ENCODE results near the gene APOBEC2. TPM values are rescaled to one million over a fixed set of nuclear protein-coding genes. Genes with fewer than 3 reads are reported as not detected.

Gene APOBEC2
- total RNA-seq, 2 experiments from 2014 or later = not detected

GRCh38 chr6:41049955-41050354 lies 3.0 kb upstream of the APOBEC2 start:
- Mint-ChIP-seq H3K9me3 (no peaks in the 10 kb centered on the region), H3K4me3 (no peak overlapping the region), H3K36me3 (peaks cover 13% of the 10 kb centered on the region), H3K27ac (no peak overlapping the region), H3K27me3 (no peaks in the 10 kb centered on the region), H3K4me1 (ENCODE audit: low read depth) (peaks cover 13% of the 10 kb centered on the region)
- POLR2A ChIA-PET = no interaction called here
- CTCF ChIA-PET = interaction anchor here (0.9 to 2.8 kb wide), 4 partner anchors 10 to 22 kb away, joined by 3 to 14 read pairs (median 8); partner anchors contain the start of gene UNC5CL
- DNase-seq = no peak
- intact Hi-C loops (cut with micrococcal nuclease) = no loop called here

- H3K27me3 Mint-ChIP-seq = no peaks in the 10 kb centered on the region
- POLR2A ChIA-PET = no interaction called here
- no peak overlapping the region for H3K27ac Mint-ChIP-seq
- H3K36me3 Mint-ChIP-seq = peaks cover 13% of the 10 kb centered on the region
- H3K4me3 Mint-ChIP-seq = no peak overlapping the region
- no peaks in the 10 kb centered on the region for H3K9me3 Mint-ChIP-seq
- CTCF ChIA-PET = interaction anchor here (0.9 to 2.8 kb wide), 3 partner anchors 11 to 22 kb away, joined by 3 to 14 read pairs (median 11); partner anchors contain the start of gene UNC5CL
- intact Hi-C loops (cut with micrococcal nuclease) = no loop called here
- H3K4me1 Mint-ChIP-seq (ENCODE audit: low read depth) = peaks cover 13% of the 10 kb centered on the region
- no peak for DNase-seq
Measured at GRCh38 chr6:41050536-41050935, 2.5 kb upstream of the APOBEC2 start.

- Mint-ChIP-seq H3K4me3 (no peak overlapping the region), H3K27ac (no peak overlapping the region), H3K9me3 (no peaks in the 10 kb centered on the region), H3K4me1 (ENCODE audit: low read depth) (peaks cover 13% of the 10 kb centered on the region), H3K27me3 (no peaks in the 10 kb centered on the region), H3K36me3 (peaks cover 14% of the 10 kb centered on the region)
- CTCF ChIA-PET = interaction anchor here (1.3 to 1.8 kb wide), 2 partner anchors 12 to 24 kb away, joined by 3 to 7 read pairs; partner anchors contain the start of gene UNC5CL
- DNase-seq = no peak
- intact Hi-C loops (cut with micrococcal nuclease) = no loop called here
- POLR2A ChIA-PET = no interaction called here
Measured at GRCh38 chr6:41051873-41052272, 1.1 kb upstream of the APOBEC2 start.

- H3K27ac Mint-ChIP-seq = no peak overlapping the region
- H3K9me3 Mint-ChIP-seq = no peaks in the 10 kb centered on the region
- peaks cover 13% of the 10 kb centered on the region for H3K4me1 Mint-ChIP-seq (ENCODE audit: low read depth)
- H3K36me3 Mint-ChIP-seq = peaks cover 13% of the 10 kb centered on the region
- ChIA-PET POLR2A (no interaction called here), CTCF (interaction anchor here (1.3 to 4.2 kb wide), 3 partner anchors 17 to 252 kb away, joined by 3 to 24 read pairs (median 4); no protein-coding TSS in a partner anchor)
- no peak overlapping the region for H3K4me3 Mint-ChIP-seq
- DNase-seq = no peak
- intact Hi-C loops (cut with micrococcal nuclease) = no loop called here
- no peaks in the 10 kb centered on the region for H3K27me3 Mint-ChIP-seq
Measured at GRCh38 chr6:41054511-41054910, 1.5 kb downstream of the APOBEC2 start.

- H3K4me3 Mint-ChIP-seq = no peak overlapping the region
Measured at GRCh38 chr6:41055149-41055548, 2.1 kb downstream of the APOBEC2 start.

GRCh38 chr6:41056768-41057490 lies 3.9 kb downstream of the APOBEC2 start:
- intact Hi-C loops (cut with micrococcal nuclease) = no loop called here
- POLR2A ChIA-PET = no interaction called here
- Mint-ChIP-seq H3K9me3 (no peaks in the 10 kb centered on the region), H3K4me1 (ENCODE audit: low read depth) (peaks cover 10% of the 10 kb centered on the region), H3K27ac (no peak overlapping the region), H3K27me3 (no peaks in the 10 kb centered on the region), H3K4me3 (no peak overlapping the region), H3K36me3 (peaks cover 10% of the 10 kb centered on the region)
- CTCF ChIA-PET = interaction anchor here (1.1 to 4.2 kb wide), 4 partner anchors 11 to 125 kb away, joined by 3 to 24 read pairs (median 5); no protein-coding TSS in a partner anchor
- no peak for DNase-seq

More at GRCh38 chr6:41055149-41055548, 2.1 kb downstream of the APOBEC2 start:
- H3K27ac Mint-ChIP-seq = no peak overlapping the region
- H3K27me3 Mint-ChIP-seq = no peaks in the 10 kb centered on the region
- POLR2A ChIA-PET = no interaction called here
- intact Hi-C loops (cut with micrococcal nuclease) = no loop called here
- CTCF ChIA-PET = interaction anchor here (0.8 to 4.2 kb wide), 4 partner anchors 16 to 251 kb away, joined by 3 to 24 read pairs (median 4); partner anchors contain the start of gene UNC5CL
- no peaks in the 10 kb centered on the region for H3K9me3 Mint-ChIP-seq
- H3K4me1 Mint-ChIP-seq (ENCODE audit: low read depth) = peaks cover 13% of the 10 kb centered on the region
- DNase-seq = no peak
- H3K36me3 Mint-ChIP-seq = peaks cover 15% of the 10 kb centered on the region

GRCh38 chr6:41058783-41059181 lies 5.8 kb downstream of the APOBEC2 start:
- no peaks in the 10 kb centered on the region for H3K4me1 Mint-ChIP-seq (ENCODE audit: low read depth)
- peaks cover 13% of the 10 kb centered on the region for H3K36me3 Mint-ChIP-seq
- POLR2A ChIA-PET = interaction anchor here (1.1 kb wide), 1 partner anchor 23 kb away, joined by 4 read pairs; no protein-coding TSS in a partner anchor
- no peak overlapping the region for H3K4me3 Mint-ChIP-seq
- no peaks in the 10 kb centered on the region for H3K9me3 Mint-ChIP-seq
- CTCF ChIA-PET = interaction anchor here (0.8 to 1.9 kb wide), 3 partner anchors 13 to 365 kb away, joined by 3 to 5 read pairs (median 3); no protein-coding TSS in a partner anchor
- H3K27me3 Mint-ChIP-seq = no peaks in the 10 kb centered on the region
- H3K27ac Mint-ChIP-seq = no peak overlapping the region
- intact Hi-C loops (cut with micrococcal nuclease) = no loop called here
- DNase-seq = no peak

- CTCF ChIA-PET = interaction anchor here (0.8 to 1.9 kb wide), 3 partner anchors 13 to 365 kb away, joined by 3 to 5 read pairs (median 3); no protein-coding TSS in a partner anchor
- Mint-ChIP-seq H3K27ac (no peak overlapping the region), H3K27me3 (no peaks in the 10 kb centered on the region), H3K36me3 (peaks cover 19% of the 10 kb centered on the region), H3K9me3 (no peaks in the 10 kb centered on the region), H3K4me3 (no peak overlapping the region), H3K4me1 (ENCODE audit: low read depth) (no peaks in the 10 kb centered on the region)
- intact Hi-C loops (cut with micrococcal nuclease) = no loop called here
- DNase-seq = no peak
- POLR2A ChIA-PET = interaction anchor here (1.1 kb wide), 1 partner anchor 24 kb away, joined by 4 read pairs; no protein-coding TSS in a partner anchor
Measured at GRCh38 chr6:41059556-41059955, 6.6 kb downstream of the APOBEC2 start.

- no peaks in the 10 kb centered on the region for H3K4me1 Mint-ChIP-seq (ENCODE audit: low read depth)
- peaks cover 29% of the 10 kb centered on the region for H3K36me3 Mint-ChIP-seq
- H3K27ac Mint-ChIP-seq = no peak overlapping the region
- ChIA-PET CTCF (no interaction called here), POLR2A (no interaction called here)
- no peak overlapping the region for H3K4me3 Mint-ChIP-seq
- H3K27me3 Mint-ChIP-seq = no peaks in the 10 kb centered on the region
- intact Hi-C loops (cut with micrococcal nuclease) = no loop called here
- DNase-seq = no peak
- H3K9me3 Mint-ChIP-seq = no peaks in the 10 kb centered on the region
Measured at GRCh38 chr6:41061196-41061726, 8.3 kb downstream of the APOBEC2 start.

GRCh38 chr6:41062056-41062455 lies 9.1 kb downstream of the APOBEC2 start:
- H3K4me3 Mint-ChIP-seq = no peak overlapping the region
- peaks cover 36% of the 10 kb centered on the region for H3K36me3 Mint-ChIP-seq
- intact Hi-C loops (cut with micrococcal nuclease) = no loop called here
- H3K4me1 Mint-ChIP-seq (ENCODE audit: low read depth) = peaks cover 7% of the 10 kb centered on the region
- no peak for DNase-seq
- H3K27me3 Mint-ChIP-seq = no peaks in the 10 kb centered on the region
- H3K27ac Mint-ChIP-seq = no peak overlapping the region
- POLR2A ChIA-PET = no interaction called here
- CTCF ChIA-PET = interaction anchor here (1.4 kb wide), 1 partner anchor 120 kb away, joined by 3 read pairs; no protein-coding TSS in a partner anchor
- no peaks in the 10 kb centered on the region for H3K9me3 Mint-ChIP-seq

- H3K4me3 Mint-ChIP-seq = no peak overlapping the region
- CTCF ChIA-PET = interaction anchor here (0.9 kb wide), 1 partner anchor 25 kb away, joined by 3 read pairs; the partner anchor contains the start of gene UNC5CL
- no peaks in the 10 kb centered on the region for H3K9me3 Mint-ChIP-seq
- peaks cover 15% of the 10 kb centered on the region for H3K4me1 Mint-ChIP-seq (ENCODE audit: low read depth)
- H3K27ac Mint-ChIP-seq = no peak overlapping the region
- no peak for DNase-seq
- intact Hi-C loops (cut with micrococcal nuclease) = no loop called here
- POLR2A ChIA-PET = no interaction called here
- peaks cover 45% of the 10 kb centered on the region for H3K36me3 Mint-ChIP-seq
- no peaks in the 10 kb centered on the region for H3K27me3 Mint-ChIP-seq
Measured at GRCh38 chr6:41063884-41064285, 10.9 kb downstream of the APOBEC2 start.

GRCh38 chr6:41064841-41065240 lies 11.8 kb downstream of the APOBEC2 start:
- Mint-ChIP-seq H3K9me3 (no peaks in the 10 kb centered on the region), H3K27ac (no peak overlapping the region), H3K4me3 (no peak overlapping the region), H3K27me3 (no peaks in the 10 kb centered on the region), H3K4me1 (ENCODE audit: low read depth) (peaks cover 19% of the 10 kb centered on the region), H3K36me3 (peaks cover 48% of the 10 kb centered on the region)
- no peak for DNase-seq
- CTCF ChIA-PET = interaction anchor here (0.8 kb wide), 1 partner anchor 38 kb away, joined by 4 read pairs; no protein-coding TSS in a partner anchor
- intact Hi-C loops (cut with micrococcal nuclease) = no loop called here
- POLR2A ChIA-PET = no interaction called here
